Stimulated activated CD8-positive, alpha-beta memory T cell treated with anti-CD3 and anti-CD28 coated beads, Interleukin-12 subunit alpha, Interleukin-12 subunit beta, amount 100 ng/mL, for 24 hours (primary cell): ENCODE data around the gene RUSC2.
"Not testable (repeated sequence)": the region's sequence is repeated elsewhere in the genome, so short reads cannot be mapped to it uniquely, and the experiment has no call there.

Experiments
- DNase-seq: peaks from one replicate; pipeline ENCODE4 v3.0.0-alpha.2; 2020; ENCODE audit errors: extremely low read depth

RUSC2 gene

GRCh38 chr9:35523556-35523955, 33.6 kb downstream of the RUSC2 start:
- DNase-seq = not testable (repeated sequence)

DNA sequence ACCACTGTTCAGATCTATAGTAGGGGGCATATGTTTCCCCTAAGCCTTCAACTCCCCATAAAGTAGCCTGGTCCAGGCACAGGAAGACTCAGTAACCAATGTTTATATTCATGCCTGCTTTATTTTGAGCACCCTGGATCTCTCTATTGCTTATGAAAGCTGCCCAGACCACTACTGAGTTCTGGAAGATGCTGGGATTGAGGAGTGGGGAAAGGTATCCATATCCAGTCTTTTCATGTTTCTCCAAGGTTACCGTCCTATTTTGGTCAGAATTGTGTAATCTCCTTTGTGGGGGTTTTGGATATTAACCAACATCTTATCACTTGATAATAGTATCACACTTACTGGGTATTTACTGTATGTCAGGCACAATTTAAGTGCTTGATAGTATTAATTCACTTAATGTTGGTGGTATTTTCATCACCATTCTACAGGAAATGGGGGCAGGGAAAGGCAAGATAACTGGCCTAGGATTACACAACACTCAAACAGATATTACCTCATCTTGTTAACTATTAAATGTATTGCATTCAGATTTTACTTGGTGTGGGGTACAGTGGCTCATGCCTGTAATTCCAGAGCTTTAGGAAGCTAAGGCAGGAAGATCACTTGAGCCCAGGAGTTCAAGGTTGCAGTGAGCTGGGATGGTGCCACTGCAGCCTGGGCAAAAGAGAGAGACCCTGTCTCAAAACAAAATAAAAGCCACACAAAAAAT, 36.3 kb downstream of the RUSC2 start:
- DNase-seq = no peak

DNA sequence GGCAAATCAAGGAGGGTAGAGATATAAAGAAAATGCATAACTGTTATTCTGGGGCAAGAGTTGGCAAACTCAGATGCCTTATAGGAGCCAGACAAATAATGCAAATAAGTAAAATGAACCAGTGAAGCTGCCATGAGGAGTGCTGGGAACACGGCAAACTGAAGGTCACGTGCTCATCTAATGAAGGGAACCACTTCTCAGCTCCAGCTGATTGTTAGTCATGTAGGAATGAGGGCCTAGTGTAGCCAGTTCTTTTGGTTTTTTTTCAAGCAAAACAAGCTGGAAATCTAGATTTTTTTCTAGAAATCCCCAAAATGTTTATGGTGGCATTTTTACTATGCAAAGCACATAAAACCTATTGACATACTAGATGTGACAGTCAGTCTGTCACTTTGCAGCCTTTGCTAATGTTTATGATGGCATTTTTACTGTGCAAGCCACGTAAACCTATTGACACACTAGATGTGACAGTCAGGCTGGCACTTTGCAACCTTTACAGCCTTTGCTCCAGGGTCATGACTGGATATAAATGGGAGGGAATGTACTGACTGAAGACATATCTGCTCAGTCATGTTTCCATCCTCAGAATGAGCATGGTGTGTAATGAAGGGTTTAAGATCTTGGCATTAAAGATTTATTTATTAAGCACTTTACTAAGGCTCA, 39.4 kb downstream of the RUSC2 start:
- no peak for DNase-seq

DNA sequence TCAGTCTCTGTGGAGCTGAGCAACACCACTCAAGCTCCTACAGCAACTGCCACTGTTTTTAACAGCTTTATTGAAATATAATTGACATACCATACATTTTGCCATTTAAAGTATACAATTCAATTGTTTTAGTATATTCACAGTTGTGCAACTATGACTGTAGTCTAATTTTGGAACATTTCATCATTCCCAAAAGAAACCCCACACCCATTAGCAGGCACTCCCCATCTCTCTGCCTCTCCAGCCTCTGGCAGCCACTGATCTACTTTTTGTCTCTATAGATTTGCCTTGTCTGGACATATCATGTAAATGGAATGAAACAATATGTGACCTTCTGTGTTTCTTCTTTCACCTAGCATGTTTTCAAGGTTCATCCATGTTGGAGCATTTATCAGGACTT, 43.5 kb downstream of the RUSC2 start:
- DNase-seq = no peak

- not testable (repeated sequence) for DNase-seq
Observed at GRCh38 chr9:35534921-35535320, 45.0 kb downstream of the RUSC2 start.

DNA sequence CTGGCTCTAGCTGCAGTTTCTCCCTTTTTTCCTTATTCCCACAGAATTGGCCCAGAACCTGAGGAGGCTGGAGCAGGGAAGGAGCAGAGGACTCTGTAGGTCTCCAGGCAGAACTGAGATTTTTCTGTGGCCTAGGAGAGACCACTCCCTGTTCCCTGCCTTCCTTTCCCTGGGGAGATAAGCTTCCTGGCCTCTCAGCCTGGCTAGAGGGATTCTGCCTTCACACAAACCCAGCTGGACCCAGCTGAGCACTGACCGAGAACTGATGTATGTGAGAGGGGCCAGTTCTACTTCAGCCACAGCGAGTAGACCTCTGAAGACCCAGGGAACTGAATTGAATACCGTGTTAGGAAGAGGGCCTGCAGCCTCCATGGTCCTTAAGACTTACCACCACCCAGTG, 48.0 kb downstream of the RUSC2 start:
- no peak for DNase-seq

DNA sequence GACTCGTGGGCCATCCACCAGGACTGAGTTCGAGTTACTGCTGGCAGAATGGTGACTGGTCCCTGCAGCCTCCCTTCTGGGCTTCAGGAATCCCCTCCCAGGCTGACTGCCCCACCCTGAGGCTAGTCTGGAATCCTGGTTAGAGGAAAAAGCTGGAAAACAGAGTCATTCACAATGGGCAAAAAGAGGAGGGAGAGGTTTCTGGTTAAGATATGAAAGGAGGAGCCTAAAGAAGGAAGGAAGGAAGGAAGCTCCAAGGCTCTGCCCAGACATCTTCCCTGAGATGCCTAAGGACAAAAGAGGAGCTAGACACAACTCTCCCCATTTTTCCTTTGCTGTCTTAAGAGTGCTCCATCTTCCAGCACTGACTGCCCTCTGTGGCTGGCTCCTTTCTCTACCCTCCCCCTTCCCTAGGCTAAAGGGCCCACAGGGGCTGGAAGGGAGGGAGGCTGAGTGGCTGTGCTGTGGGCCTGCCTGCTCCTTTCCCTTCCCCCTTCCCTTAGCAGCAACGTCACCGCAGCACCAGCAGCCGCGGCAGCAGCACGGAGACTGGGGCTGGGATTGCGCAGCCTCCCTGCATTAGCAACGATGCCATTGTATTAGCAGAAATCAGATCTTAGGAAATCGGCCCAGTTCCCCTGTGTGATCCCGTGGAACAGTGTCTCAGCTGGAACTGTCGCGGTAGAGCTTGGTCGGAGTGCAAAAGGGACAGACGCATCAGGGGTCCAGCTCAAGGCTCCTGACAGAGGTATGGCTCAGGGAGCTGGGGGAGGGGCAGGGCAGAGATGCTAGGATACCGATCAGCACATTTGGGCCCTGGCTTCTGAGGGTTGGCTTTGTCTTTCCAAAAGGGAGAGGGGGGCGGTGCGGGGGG, 48.7 kb downstream of the RUSC2 start:
- no peak for DNase-seq
